ENCODE measurements around the gene TCEAL7.

DNA sequence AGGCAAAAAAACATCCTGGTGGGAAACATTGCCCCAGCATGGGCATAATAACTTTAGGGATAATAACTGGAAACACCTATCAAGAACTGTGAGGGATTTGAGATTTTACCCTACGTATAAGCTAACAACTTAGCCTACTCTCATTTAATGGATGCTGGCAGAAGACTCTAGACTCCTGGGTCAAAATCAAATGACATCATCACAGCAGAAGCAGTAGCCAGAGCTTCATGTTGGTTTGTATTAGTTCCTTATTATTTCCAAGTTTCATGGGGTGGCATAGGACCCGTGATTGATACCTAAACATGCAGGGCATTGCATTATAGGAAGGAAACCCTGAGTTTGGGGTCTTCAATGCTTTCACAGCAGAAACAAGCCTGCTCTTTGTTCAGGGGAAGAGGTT, 30.9 kb downstream of the TCEAL7 start:
- TF ChIP-seq, protein P1, sequence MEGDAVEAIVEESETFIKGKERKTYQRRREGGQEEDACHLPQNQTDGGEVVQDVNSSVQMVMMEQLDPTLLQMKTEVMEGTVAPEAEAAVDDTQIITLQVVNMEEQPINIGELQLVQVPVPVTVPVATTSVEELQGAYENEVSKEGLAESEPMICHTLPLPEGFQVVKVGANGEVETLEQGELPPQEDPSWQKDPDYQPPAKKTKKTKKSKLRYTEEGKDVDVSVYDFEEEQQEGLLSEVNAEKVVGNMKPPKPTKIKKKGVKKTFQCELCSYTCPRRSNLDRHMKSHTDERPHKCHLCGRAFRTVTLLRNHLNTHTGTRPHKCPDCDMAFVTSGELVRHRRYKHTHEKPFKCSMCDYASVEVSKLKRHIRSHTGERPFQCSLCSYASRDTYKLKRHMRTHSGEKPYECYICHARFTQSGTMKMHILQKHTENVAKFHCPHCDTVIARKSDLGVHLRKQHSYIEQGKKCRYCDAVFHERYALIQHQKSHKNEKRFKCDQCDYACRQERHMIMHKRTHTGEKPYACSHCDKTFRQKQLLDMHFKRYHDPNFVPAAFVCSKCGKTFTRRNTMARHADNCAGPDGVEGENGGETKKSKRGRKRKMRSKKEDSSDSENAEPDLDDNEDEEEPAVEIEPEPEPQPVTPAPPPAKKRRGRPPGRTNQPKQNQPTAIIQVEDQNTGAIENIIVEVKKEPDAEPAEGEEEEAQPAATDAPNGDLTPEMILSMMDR (IDR thresholded peaks at IDR 0.05): no peak
- TF ChIP-seq POLR2A (IDR thresholded peaks at IDR 0.05): no peak

All from tibial nerve (tissue), 3 donors.